GM23338 (cell line): Measurements from ENCODE around the gene LLGL2. TPM values are rescaled to one million over a fixed set of nuclear protein-coding genes. Genes with fewer than 3 reads are reported as not detected.

ENCODE experiments used
- ATAC-seq: fragments of 200-7000 bp; cut with Tn5 transposase; 3 replicates; pipeline ENCODE4 v1.9.1; 2020
- DNase-seq: peaks from one replicate; pipeline ENCODE4 v3.0.0-alpha.2; 2015; ENCODE audit warnings: low spot score
- H2AFZ ChIP-seq: fragments of 200-600 bp; sonication (generic); 2 replicates; pipeline ENCODE4 v1.8.0; 2016; ENCODE audit warnings: antibody characterized with exemption, mild to moderate bottlenecking, moderate library complexity
- H3F3A ChIP-seq: fragments of 200-600 bp; sonication (generic); replicated peaks from 2 replicates; pipeline ENCODE4 v1.8.0; 2017; ENCODE audit warnings: antibody characterized with exemption, mixed run types, low read depth
- H3K27ac ChIP-seq: fragments of 200-600 bp; sonication (generic); 2 replicates; pipeline ENCODE4 v1.6.1; 2016; ENCODE audit warnings: low read depth
- H3K27me3 ChIP-seq: fragments of 200-600 bp; sonication (generic); 2 replicates; pipeline ENCODE4 v1.8.0; 2016; ENCODE audit warnings: mild to moderate bottlenecking, mixed run types, moderate library complexity; ENCODE audit not compliant: insufficient read depth
- H3K36me3 ChIP-seq: fragments of 200-600 bp; sonication (generic); 2 replicates; pipeline ENCODE4 v1.8.0; 2016; ENCODE audit warnings: mild to moderate bottlenecking; ENCODE audit not compliant: insufficient read depth
- H3K4me1 ChIP-seq: fragments of 200-600 bp; sonication (generic); 2 replicates; pipeline ENCODE4 v1.8.0; 2016; ENCODE audit warnings: mild to moderate bottlenecking, moderate library complexity; ENCODE audit not compliant: insufficient read depth
- H3K4me2 ChIP-seq: fragments of 200-600 bp; sonication (generic); 2 replicates; pipeline ENCODE4 v1.7.1; 2017; ENCODE audit warnings: mixed run types
- H3K4me3 ChIP-seq: fragments of 200-600 bp; sonication (generic); 2 replicates; pipeline ENCODE4 v1.6.1; 2016; ENCODE audit warnings: mixed run types
- H3K79me2 ChIP-seq: fragments of 200-600 bp; sonication (generic); replicated peaks from 2 replicates; pipeline ENCODE4 v1.8.0; 2017; ENCODE audit warnings: mild to moderate bottlenecking; ENCODE audit not compliant: insufficient read depth
- H3K9me2 ChIP-seq: fragments of 200-600 bp; sonication (generic); 2 replicates; pipeline ENCODE4 v1.8.0; 2017; ENCODE audit not compliant: insufficient read depth
- H4K20me1 ChIP-seq: fragments of 200-600 bp; sonication (generic); replicated peaks from 2 replicates; pipeline ENCODE4 v1.8.0; 2017; ENCODE audit warnings: mild to moderate bottlenecking; ENCODE audit not compliant: insufficient read depth
- H3K27ac Mint-ChIP-seq: 2 replicates; pipeline ENCODE4 v1.8.0; 2020; ENCODE audit warnings: inconsistent platforms, mild to moderate bottlenecking, moderate library complexity, mixed read lengths
- H3K27me3 Mint-ChIP-seq: 3 replicates; pipeline ENCODE4 v1.8.0; 2022; ENCODE audit warnings: low read depth, mild to moderate bottlenecking, moderate library complexity, mixed read lengths, inconsistent platforms; ENCODE audit not compliant: insufficient read depth, poor library complexity
- H3K36me3 Mint-ChIP-seq: 3 replicates; pipeline ENCODE4 v1.8.0; 2021; ENCODE audit warnings: low read depth, mild to moderate bottlenecking, inconsistent platforms, moderate library complexity, mixed read lengths
- H3K4me1 Mint-ChIP-seq: 3 replicates; pipeline ENCODE4 v1.8.0; 2020; ENCODE audit warnings: mild to moderate bottlenecking, inconsistent platforms, mixed read lengths
- H3K4me3 Mint-ChIP-seq: 3 replicates; pipeline ENCODE4 v1.8.0; 2021; ENCODE audit warnings: moderate library complexity, mild to moderate bottlenecking, inconsistent platforms, mixed read lengths
- H3K9me3 Mint-ChIP-seq: 3 replicates; pipeline ENCODE4 v1.8.0; 2020; ENCODE audit warnings: moderate library complexity, mild to moderate bottlenecking, inconsistent platforms, mixed read lengths
- CREB1 ChIP-seq: fragments of 250-450 bp; sonication (Bioruptor Pico); IDR thresholded peaks from 2 replicates; pipeline ENCODE4 v1.5.0; 2020; ENCODE audit warnings: low read depth, mild to moderate bottlenecking, moderate library complexity
- EZH2 ChIP-seq: fragments of 200-600 bp; sonication (generic); IDR thresholded peaks from one replicate; pipeline ENCODE4 v1.8.0; 2017; ENCODE audit warnings: antibody characterized with exemption, mild to moderate bottlenecking, low read depth; ENCODE audit not compliant: unreplicated experiment
- EZH2phosphoT487 ChIP-seq: fragments of 200-600 bp; sonication (generic); IDR thresholded peaks from one replicate; pipeline ENCODE4 v1.8.1; 2018; ENCODE audit warnings: antibody characterized with exemption; ENCODE audit not compliant: unreplicated experiment
- JUNB ChIP-seq: IDR thresholded peaks from one replicate; pipeline ENCODE4 v1.6.1; 2016; ENCODE audit warnings: antibody characterized with exemption; ENCODE audit not compliant: unreplicated experiment
- NANOG ChIP-seq: IDR thresholded peaks from 2 replicates; pipeline ENCODE4 v1.6.1; 2016; ENCODE audit warnings: antibody characterized with exemption, borderline replicate concordance
- POLR2AphosphoS5 ChIP-seq: IDR thresholded peaks from 2 replicates; pipeline ENCODE4 v1.6.1; 2016; ENCODE audit warnings: antibody characterized with exemption, low read depth
- STAT1 ChIP-seq: IDR thresholded peaks from one replicate; pipeline ENCODE4 v1.6.1; 2016; ENCODE audit warnings: antibody characterized with exemption; ENCODE audit not compliant: unreplicated experiment
- ZNF114 ChIP-seq: fragments of 250-450 bp; sonication (Bioruptor Pico); IDR thresholded peaks from 2 replicates; pipeline ENCODE4 v1.5.0; 2020; ENCODE audit warnings: mild to moderate bottlenecking, moderate library complexity
- ZNF331 ChIP-seq: fragments of 250-450 bp; sonication (Bioruptor Pico); IDR thresholded peaks from 2 replicates; pipeline ENCODE4 v1.5.0; 2020; ENCODE audit warnings: low read depth, mild to moderate bottlenecking, moderate library complexity
- polyA plus RNA-seq: library from polyadenylated mRNA; unstranded; fragments of >200 nt; fragmentation: Nextera tagmentation; extraction: Ambion mirVana; gene quantifications from 2 replicates; pipeline ENCODE4 v1.2.1, GENCODE V29; 2016
- total RNA-seq: library from RNA; depleted of rRNA; stranded (reverse); fragments of >200 nt; shearing (Covaris generic); gene quantifications from 2 replicates; pipeline ENCODE4 v1.2.3, GENCODE V29; 2014
- TF ChIP-seq, protein P1 (sequence below), 2 experiments: fragments of 200-600 bp in 1 of 2; sonication (generic) in 1 of 2; conservative IDR thresholded peaks; 2 replicates each; pipeline versions ENCODE4 v1.5.1 to v1.6.1; 2016 to 2017; ENCODE audit warnings: antibody characterized with exemption in 2 of 2, low read depth in 2 of 2, mild to moderate bottlenecking in 2 of 2, moderate library complexity in 1 of 2
- TF ChIP-seq, protein P2 (sequence below): fragments of 250-450 bp; sonication (Bioruptor Pico); IDR thresholded peaks from 2 replicates; pipeline ENCODE4 v1.5.0; 2020; ENCODE audit warnings: mild to moderate bottlenecking, moderate library complexity
- TF ChIP-seq, protein P3 (sequence below): IDR thresholded peaks from one replicate; pipeline ENCODE4 v1.6.1; 2018; ENCODE audit warnings: antibody characterized with exemption; ENCODE audit not compliant: unreplicated experiment
- TF ChIP-seq, protein P4 (sequence below): IDR thresholded peaks from 2 replicates; pipeline ENCODE4 v1.6.1; 2016; ENCODE audit warnings: antibody characterized with exemption

LLGL2 gene
- total and polyA plus RNA-seq, 2 experiments from 2014 or later = 62.5 to 78.5 TPM

DNA sequence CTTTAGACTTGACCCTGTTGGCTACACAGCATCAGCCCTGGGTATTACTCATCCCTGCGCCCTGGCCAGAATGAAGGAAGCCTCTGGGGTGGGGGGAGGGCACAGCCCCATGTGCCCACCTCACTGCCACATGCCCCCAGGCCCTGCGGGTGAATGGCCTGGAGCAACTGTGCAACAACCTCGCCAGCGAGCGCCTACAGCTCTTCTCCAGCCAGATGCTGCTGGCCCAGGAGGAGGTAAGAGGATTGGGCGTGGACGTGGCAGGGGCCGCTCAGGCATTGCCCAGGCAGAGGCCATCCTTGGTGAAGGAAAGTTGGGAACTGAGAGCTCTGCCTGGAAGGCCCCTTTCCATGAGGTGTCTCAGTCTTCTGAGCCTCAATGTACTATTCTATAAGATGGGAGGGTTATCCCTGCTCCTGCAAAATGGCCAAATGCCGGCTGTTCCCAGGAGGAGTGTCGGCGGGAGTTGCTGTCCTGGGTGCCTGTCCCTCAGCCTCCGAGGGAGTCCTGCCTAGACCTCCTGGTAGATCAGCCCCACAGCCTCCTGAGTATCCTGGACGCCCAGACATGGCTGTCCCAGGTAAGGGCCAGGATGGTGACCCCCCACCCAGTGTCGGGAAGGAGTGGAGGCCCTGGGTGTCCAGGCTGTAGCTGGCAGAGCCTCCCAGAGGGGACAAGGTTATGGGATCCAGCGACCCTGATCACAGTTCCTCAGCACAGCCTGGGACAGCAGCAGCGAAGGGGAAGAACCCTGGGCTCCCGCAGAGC, 71.0 kb downstream of the LLGL2 start:
- H3K36me3 Mint-ChIP-seq = no peaks in the 10 kb centered on the region
- H3K27me3 Mint-ChIP-seq = peaks cover 8% of the 10 kb centered on the region
- Histone ChIP-seq H3K79me2 (no peaks in the 10 kb centered on the region), H3K27me3 (no peaks in the 10 kb centered on the region), H3K4me1 (no peaks in the 10 kb centered on the region), H3K36me3 (no peaks in the 10 kb centered on the region), H2AFZ (no peak overlapping the region), H3K4me3 (no peak overlapping the region), H3F3A (0 out of 2 replicates have a peak, but pooled peaks cover 4% of the 10 kb centered on the region), H3K27ac (no peak overlapping the region), H3K4me2 (no peak overlapping the region), H4K20me1 (no peaks in the 10 kb centered on the region), H3K9me2 (no peaks in the 10 kb centered on the region)
- H3K4me1 Mint-ChIP-seq = no peaks in the 10 kb centered on the region
- no peaks in the 10 kb centered on the region for H3K9me3 Mint-ChIP-seq
- ATAC-seq = no peak
- TF ChIP-seq POLR2AphosphoS5 = no peak
- TF ChIP-seq ZNF114 (CRISPR knock-in tag) = no peak
- TF ChIP-seq EZH2 = no peak
- TF ChIP-seq JUNB = no peak
- no peak for TF ChIP-seq CREB1 (CRISPR knock-in tag)
- TF ChIP-seq, protein P1, sequence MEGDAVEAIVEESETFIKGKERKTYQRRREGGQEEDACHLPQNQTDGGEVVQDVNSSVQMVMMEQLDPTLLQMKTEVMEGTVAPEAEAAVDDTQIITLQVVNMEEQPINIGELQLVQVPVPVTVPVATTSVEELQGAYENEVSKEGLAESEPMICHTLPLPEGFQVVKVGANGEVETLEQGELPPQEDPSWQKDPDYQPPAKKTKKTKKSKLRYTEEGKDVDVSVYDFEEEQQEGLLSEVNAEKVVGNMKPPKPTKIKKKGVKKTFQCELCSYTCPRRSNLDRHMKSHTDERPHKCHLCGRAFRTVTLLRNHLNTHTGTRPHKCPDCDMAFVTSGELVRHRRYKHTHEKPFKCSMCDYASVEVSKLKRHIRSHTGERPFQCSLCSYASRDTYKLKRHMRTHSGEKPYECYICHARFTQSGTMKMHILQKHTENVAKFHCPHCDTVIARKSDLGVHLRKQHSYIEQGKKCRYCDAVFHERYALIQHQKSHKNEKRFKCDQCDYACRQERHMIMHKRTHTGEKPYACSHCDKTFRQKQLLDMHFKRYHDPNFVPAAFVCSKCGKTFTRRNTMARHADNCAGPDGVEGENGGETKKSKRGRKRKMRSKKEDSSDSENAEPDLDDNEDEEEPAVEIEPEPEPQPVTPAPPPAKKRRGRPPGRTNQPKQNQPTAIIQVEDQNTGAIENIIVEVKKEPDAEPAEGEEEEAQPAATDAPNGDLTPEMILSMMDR (conservative IDR thresholded peaks at IDR 0.05; ENCODE audit: low read depth in 2 of 2) = no peak
- no peak for TF ChIP-seq ZNF331
- TF ChIP-seq, protein P2, sequence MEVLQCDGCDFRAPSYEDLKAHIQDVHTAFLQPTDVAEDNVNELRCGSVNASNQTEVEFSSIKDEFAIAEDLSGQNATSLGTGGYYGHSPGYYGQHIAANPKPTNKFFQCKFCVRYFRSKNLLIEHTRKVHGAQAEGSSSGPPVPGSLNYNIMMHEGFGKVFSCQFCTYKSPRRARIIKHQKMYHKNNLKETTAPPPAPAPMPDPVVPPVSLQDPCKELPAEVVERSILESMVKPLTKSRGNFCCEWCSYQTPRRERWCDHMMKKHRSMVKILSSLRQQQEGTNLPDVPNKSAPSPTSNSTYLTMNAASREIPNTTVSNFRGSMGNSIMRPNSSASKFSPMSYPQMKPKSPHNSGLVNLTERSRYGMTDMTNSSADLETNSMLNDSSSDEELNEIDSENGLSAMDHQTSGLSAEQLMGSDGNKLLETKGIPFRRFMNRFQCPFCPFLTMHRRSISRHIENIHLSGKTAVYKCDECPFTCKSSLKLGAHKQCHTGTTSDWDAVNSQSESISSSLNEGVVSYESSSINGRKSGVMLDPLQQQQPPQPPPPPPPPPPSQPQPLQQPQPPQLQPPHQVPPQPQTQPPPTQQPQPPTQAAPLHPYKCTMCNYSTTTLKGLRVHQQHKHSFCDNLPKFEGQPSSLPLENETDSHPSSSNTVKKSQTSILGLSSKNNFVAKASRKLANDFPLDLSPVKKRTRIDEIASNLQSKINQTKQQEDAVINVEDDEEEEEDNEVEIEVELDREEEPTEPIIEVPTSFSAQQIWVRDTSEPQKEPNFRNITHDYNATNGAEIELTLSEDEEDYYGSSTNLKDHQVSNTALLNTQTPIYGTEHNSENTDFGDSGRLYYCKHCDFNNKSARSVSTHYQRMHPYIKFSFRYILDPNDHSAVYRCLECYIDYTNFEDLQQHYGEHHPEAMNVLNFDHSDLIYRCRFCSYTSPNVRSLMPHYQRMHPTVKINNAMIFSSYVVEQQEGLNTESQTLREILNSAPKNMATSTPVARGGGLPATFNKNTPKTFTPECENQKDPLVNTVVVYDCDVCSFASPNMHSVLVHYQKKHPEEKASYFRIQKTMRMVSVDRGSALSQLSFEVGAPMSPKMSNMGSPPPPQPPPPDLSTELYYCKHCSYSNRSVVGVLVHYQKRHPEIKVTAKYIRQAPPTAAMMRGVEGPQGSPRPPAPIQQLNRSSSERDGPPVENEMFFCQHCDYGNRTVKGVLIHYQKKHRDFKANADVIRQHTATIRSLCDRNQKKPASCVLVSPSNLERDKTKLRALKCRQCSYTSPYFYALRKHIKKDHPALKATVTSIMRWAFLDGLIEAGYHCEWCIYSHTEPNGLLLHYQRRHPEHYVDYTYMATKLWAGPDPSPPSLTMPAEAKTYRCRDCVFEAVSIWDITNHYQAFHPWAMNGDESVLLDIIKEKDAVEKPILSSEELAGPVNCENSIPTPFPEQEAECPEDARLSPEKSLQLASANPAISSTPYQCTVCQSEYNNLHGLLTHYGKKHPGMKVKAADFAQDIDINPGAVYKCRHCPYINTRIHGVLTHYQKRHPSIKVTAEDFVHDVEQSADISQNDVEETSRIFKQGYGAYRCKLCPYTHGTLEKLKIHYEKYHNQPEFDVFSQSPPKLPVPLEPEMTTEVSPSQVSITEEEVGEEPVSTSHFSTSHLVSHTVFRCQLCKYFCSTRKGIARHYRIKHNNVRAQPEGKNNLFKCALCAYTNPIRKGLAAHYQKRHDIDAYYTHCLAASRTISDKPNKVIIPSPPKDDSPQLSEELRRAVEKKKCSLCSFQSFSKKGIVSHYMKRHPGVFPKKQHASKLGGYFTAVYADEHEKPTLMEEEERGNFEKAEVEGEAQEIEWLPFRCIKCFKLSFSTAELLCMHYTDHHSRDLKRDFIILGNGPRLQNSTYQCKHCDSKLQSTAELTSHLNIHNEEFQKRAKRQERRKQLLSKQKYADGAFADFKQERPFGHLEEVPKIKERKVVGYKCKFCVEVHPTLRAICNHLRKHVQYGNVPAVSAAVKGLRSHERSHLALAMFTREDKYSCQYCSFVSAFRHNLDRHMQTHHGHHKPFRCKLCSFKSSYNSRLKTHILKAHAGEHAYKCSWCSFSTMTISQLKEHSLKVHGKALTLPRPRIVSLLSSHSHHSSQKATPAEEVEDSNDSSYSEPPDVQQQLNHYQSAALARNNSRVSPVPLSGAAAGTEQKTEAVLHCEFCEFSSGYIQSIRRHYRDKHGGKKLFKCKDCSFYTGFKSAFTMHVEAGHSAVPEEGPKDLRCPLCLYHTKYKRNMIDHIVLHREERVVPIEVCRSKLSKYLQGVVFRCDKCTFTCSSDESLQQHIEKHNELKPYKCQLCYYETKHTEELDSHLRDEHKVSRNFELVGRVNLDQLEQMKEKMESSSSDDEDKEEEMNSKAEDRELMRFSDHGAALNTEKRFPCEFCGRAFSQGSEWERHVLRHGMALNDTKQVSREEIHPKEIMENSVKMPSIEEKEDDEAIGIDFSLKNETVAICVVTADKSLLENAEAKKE (CRISPR knock-in tag) = no peak
- TF ChIP-seq NANOG = no peak
- TF ChIP-seq, protein P3, sequence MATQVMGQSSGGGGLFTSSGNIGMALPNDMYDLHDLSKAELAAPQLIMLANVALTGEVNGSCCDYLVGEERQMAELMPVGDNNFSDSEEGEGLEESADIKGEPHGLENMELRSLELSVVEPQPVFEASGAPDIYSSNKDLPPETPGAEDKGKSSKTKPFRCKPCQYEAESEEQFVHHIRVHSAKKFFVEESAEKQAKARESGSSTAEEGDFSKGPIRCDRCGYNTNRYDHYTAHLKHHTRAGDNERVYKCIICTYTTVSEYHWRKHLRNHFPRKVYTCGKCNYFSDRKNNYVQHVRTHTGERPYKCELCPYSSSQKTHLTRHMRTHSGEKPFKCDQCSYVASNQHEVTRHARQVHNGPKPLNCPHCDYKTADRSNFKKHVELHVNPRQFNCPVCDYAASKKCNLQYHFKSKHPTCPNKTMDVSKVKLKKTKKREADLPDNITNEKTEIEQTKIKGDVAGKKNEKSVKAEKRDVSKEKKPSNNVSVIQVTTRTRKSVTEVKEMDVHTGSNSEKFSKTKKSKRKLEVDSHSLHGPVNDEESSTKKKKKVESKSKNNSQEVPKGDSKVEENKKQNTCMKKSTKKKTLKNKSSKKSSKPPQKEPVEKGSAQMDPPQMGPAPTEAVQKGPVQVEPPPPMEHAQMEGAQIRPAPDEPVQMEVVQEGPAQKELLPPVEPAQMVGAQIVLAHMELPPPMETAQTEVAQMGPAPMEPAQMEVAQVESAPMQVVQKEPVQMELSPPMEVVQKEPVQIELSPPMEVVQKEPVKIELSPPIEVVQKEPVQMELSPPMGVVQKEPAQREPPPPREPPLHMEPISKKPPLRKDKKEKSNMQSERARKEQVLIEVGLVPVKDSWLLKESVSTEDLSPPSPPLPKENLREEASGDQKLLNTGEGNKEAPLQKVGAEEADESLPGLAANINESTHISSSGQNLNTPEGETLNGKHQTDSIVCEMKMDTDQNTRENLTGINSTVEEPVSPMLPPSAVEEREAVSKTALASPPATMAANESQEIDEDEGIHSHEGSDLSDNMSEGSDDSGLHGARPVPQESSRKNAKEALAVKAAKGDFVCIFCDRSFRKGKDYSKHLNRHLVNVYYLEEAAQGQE = no peak
- no peak for TF ChIP-seq EZH2phosphoT487
- TF ChIP-seq, protein P4, sequence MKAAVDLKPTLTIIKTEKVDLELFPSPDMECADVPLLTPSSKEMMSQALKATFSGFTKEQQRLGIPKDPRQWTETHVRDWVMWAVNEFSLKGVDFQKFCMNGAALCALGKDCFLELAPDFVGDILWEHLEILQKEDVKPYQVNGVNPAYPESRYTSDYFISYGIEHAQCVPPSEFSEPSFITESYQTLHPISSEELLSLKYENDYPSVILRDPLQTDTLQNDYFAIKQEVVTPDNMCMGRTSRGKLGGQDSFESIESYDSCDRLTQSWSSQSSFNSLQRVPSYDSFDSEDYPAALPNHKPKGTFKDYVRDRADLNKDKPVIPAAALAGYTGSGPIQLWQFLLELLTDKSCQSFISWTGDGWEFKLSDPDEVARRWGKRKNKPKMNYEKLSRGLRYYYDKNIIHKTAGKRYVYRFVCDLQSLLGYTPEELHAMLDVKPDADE = no peak
- no peak for TF ChIP-seq STAT1
- no peak overlapping the region for H3K27ac Mint-ChIP-seq
- DNase-seq = no peak
- no peak overlapping the region for H3K4me3 Mint-ChIP-seq
